Measurements from ENCODE around the gene LAYN.

The LAYN gene

GRCh38 chr11:111518668-111519067, 21.9 kb upstream of the LAYN start:
- Histone ChIP-seq H3K36me3 (ENCODE audit: control insufficient read depth, insufficient read depth, low read length) (no peaks in the 10 kb centered on the region), H3K4me3 (ENCODE audit: low read length) (no peak overlapping the region), H3K56ac (ENCODE audit: low read length) (no peak overlapping the region), H2BK15ac (replicated peaks; ENCODE audit: low read depth) (no peak overlapping the region), H2BK5ac (ENCODE audit: low read length) (no peak overlapping the region), H3K79me2 (ENCODE audit: control insufficient read depth, insufficient read depth, low read length) (no peaks in the 10 kb centered on the region), H3K4ac (ENCODE audit: low read depth, low read length) (no peak overlapping the region), H3K18ac (ENCODE audit: low read length) (no peak overlapping the region), H3K23ac (ENCODE audit: low read length) (no peak overlapping the region), H4K8ac (ENCODE audit: low read depth, low read length) (no peak overlapping the region), H3K9ac (ENCODE audit: low read length) (no peak overlapping the region), H2BK120ac (ENCODE audit: low read depth, low read length) (no peak overlapping the region), H3K27ac (ENCODE audit: low read depth, low read length) (no peak overlapping the region), H4K5ac (ENCODE audit: low read length) (no peak overlapping the region), H3K4me1 (ENCODE audit: control insufficient read depth, low read depth, low read length) (no peaks in the 10 kb centered on the region), H3K4me2 (ENCODE audit: low read length) (no peak overlapping the region), H3K27me3 (ENCODE audit: insufficient read depth, low read length, poor library complexity) (peaks cover 2% of the 10 kb centered on the region), H2AK5ac (ENCODE audit: low read length) (no peak overlapping the region), H3K79me1 (ENCODE audit: low read length) (no peaks in the 10 kb centered on the region)
- no CpG with 5 or more reads among the region's 1 CpG for WGBS (ENCODE audit: extremely low coverage, insufficient coverage, low lambda C conversion rate)
- no peak for DNase-seq

DNA sequence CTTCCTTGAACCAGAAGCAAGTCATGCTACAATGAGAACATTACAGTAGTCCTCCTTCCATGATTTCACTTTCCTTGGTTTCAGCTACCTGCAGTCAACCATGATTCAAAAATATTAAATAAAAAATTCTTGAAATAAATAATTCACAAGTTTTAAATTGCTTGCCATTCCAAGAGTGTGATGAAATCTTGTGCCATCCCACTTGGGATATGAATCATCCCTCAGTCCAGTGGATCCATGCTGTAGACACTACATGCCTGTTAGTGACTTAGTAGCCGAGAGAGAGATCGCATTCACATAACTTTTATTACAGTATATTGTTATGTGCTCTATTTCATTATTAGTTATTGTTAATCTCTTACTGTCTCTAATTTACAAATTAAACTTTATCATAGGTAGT, 20.0 kb upstream of the LAYN start:
- no peak overlapping the region for H3K27ac ChIP-seq (ENCODE audit: low read depth, low read length)

GRCh38 chr11:111521135-111521534, 19.4 kb upstream of the LAYN start:
- Histone ChIP-seq H2AK5ac (ENCODE audit: low read length) (no peak overlapping the region), H3K27me3 (ENCODE audit: insufficient read depth, low read length, poor library complexity) (no peaks in the 10 kb centered on the region), H3K27ac (ENCODE audit: low read depth, low read length) (no peak overlapping the region), H3K4me1 (ENCODE audit: control insufficient read depth, low read depth, low read length) (no peaks in the 10 kb centered on the region), H3K18ac (ENCODE audit: low read length) (no peak overlapping the region), H3K4me3 (ENCODE audit: low read length) (no peak overlapping the region), H3K79me2 (ENCODE audit: control insufficient read depth, insufficient read depth, low read length) (no peaks in the 10 kb centered on the region), H3K36me3 (ENCODE audit: control insufficient read depth, insufficient read depth, low read length) (no peaks in the 10 kb centered on the region), H3K4me2 (ENCODE audit: low read length) (no peak overlapping the region), H3K4ac (ENCODE audit: low read depth, low read length) (no peak overlapping the region), H3K23ac (ENCODE audit: low read length) (no peak overlapping the region), H3K79me1 (ENCODE audit: low read length) (no peaks in the 10 kb centered on the region), H3K56ac (ENCODE audit: low read length) (no peak overlapping the region), H4K5ac (ENCODE audit: low read length) (no peak overlapping the region), H3K9ac (ENCODE audit: low read length) (no peak overlapping the region), H4K8ac (ENCODE audit: low read depth, low read length) (no peak overlapping the region), H2BK120ac (ENCODE audit: low read depth, low read length) (no peak overlapping the region), H2BK5ac (ENCODE audit: low read length) (no peak overlapping the region), H2BK15ac (replicated peaks; ENCODE audit: low read depth) (no peak overlapping the region)
- DNase-seq, result no peak
- no CpG with 5 or more reads among the region's 2 CpGs for WGBS (ENCODE audit: extremely low coverage, insufficient coverage, low lambda C conversion rate)

More for the DNA sequence above, 20.0 kb upstream of the LAYN start:
- no peak for DNase-seq
- no CpG with 5 or more reads among the region's 2 CpGs for WGBS (ENCODE audit: extremely low coverage, insufficient coverage, low lambda C conversion rate)
- H3K79me2 ChIP-seq (ENCODE audit: control insufficient read depth, insufficient read depth, low read length), result no peaks in the 10 kb centered on the region
- H2BK15ac ChIP-seq (replicated peaks; ENCODE audit: low read depth), result no peak overlapping the region
- H2BK5ac ChIP-seq (ENCODE audit: low read length), result no peak overlapping the region
- H3K79me1 ChIP-seq (ENCODE audit: low read length), result no peaks in the 10 kb centered on the region
- H3K23ac ChIP-seq (ENCODE audit: low read length), result no peak overlapping the region
- H3K56ac ChIP-seq (ENCODE audit: low read length), result no peak overlapping the region
- no peak overlapping the region for H4K5ac ChIP-seq (ENCODE audit: low read length)
- H3K18ac ChIP-seq (ENCODE audit: low read length), result no peak overlapping the region
- no peaks in the 10 kb centered on the region for H3K4me1 ChIP-seq (ENCODE audit: control insufficient read depth, low read depth, low read length)
- H3K4me3 ChIP-seq (ENCODE audit: low read length), result no peak overlapping the region
- no peak overlapping the region for H3K4me2 ChIP-seq (ENCODE audit: low read length)
- no peak overlapping the region for H4K8ac ChIP-seq (ENCODE audit: low read depth, low read length)
- no peak overlapping the region for H2AK5ac ChIP-seq (ENCODE audit: low read length)
- no peak overlapping the region for H3K9ac ChIP-seq (ENCODE audit: low read length)
- H3K36me3 ChIP-seq (ENCODE audit: control insufficient read depth, insufficient read depth, low read length), result no peaks in the 10 kb centered on the region
- H2BK120ac ChIP-seq (ENCODE audit: low read depth, low read length), result no peak overlapping the region
- no peaks in the 10 kb centered on the region for H3K27me3 ChIP-seq (ENCODE audit: insufficient read depth, low read length, poor library complexity)
- no peak overlapping the region for H3K4ac ChIP-seq (ENCODE audit: low read depth, low read length)

- WGBS (ENCODE audit: extremely low coverage, insufficient coverage, low lambda C conversion rate), result no CpG with 5 or more reads among the region's 5 CpGs
- no peak overlapping the region for H3K4ac ChIP-seq (ENCODE audit: low read depth, low read length)
- no peaks in the 10 kb centered on the region for H3K36me3 ChIP-seq (ENCODE audit: control insufficient read depth, insufficient read depth, low read length)
These were observed 18.1 kb upstream of the LAYN start for GRCh38 chr11:111522426-111522825.

GRCh38 chr11:111523343-111523742, 17.2 kb upstream of the LAYN start:
- Histone ChIP-seq H3K27me3 (ENCODE audit: insufficient read depth, low read length, poor library complexity) (no peaks in the 10 kb centered on the region), H2BK15ac (replicated peaks; ENCODE audit: low read depth) (no peak overlapping the region), H3K27ac (ENCODE audit: low read depth, low read length) (no peak overlapping the region), H2BK120ac (ENCODE audit: low read depth, low read length) (no peak overlapping the region), H3K18ac (ENCODE audit: low read length) (no peak overlapping the region), H2AK5ac (ENCODE audit: low read length) (no peak overlapping the region), H3K79me1 (ENCODE audit: low read length) (no peaks in the 10 kb centered on the region), H3K4me1 (ENCODE audit: control insufficient read depth, low read depth, low read length) (no peaks in the 10 kb centered on the region), H4K8ac (ENCODE audit: low read depth, low read length) (no peak overlapping the region), H3K36me3 (ENCODE audit: control insufficient read depth, insufficient read depth, low read length) (no peaks in the 10 kb centered on the region), H3K9ac (ENCODE audit: low read length) (no peak overlapping the region), H3K56ac (ENCODE audit: low read length) (no peak overlapping the region), H3K23ac (ENCODE audit: low read length) (no peak overlapping the region), H2BK5ac (ENCODE audit: low read length) (no peak overlapping the region), H3K79me2 (ENCODE audit: control insufficient read depth, insufficient read depth, low read length) (no peaks in the 10 kb centered on the region), H3K4me2 (ENCODE audit: low read length) (no peak overlapping the region), H4K5ac (ENCODE audit: low read length) (no peak overlapping the region), H3K4ac (ENCODE audit: low read depth, low read length) (no peak overlapping the region), H3K4me3 (ENCODE audit: low read length) (no peak overlapping the region)
- no peak for DNase-seq
- WGBS (ENCODE audit: extremely low coverage, insufficient coverage, low lambda C conversion rate), result no CpG with 5 or more reads among the region's 2 CpGs

More at GRCh38 chr11:111522426-111522825, 18.1 kb upstream of the LAYN start:
- no peak overlapping the region for H4K5ac ChIP-seq (ENCODE audit: low read length)
- no peak overlapping the region for H2BK15ac ChIP-seq (replicated peaks; ENCODE audit: low read depth)
- no peak overlapping the region for H3K18ac ChIP-seq (ENCODE audit: low read length)
- H2BK120ac ChIP-seq (ENCODE audit: low read depth, low read length), result no peak overlapping the region
- no peaks in the 10 kb centered on the region for H3K79me2 ChIP-seq (ENCODE audit: control insufficient read depth, insufficient read depth, low read length)
- H3K27me3 ChIP-seq (ENCODE audit: insufficient read depth, low read length, poor library complexity), result no peaks in the 10 kb centered on the region
- H3K79me1 ChIP-seq (ENCODE audit: low read length), result no peaks in the 10 kb centered on the region
- no peaks in the 10 kb centered on the region for H3K4me1 ChIP-seq (ENCODE audit: control insufficient read depth, low read depth, low read length)
- no peak overlapping the region for H3K4me2 ChIP-seq (ENCODE audit: low read length)
- no peak overlapping the region for H2BK5ac ChIP-seq (ENCODE audit: low read length)
- DNase-seq, result no peak
- no peak overlapping the region for H3K4me3 ChIP-seq (ENCODE audit: low read length)
- H3K27ac ChIP-seq (ENCODE audit: low read depth, low read length), result no peak overlapping the region
- H4K8ac ChIP-seq (ENCODE audit: low read depth, low read length), result no peak overlapping the region
- H3K23ac ChIP-seq (ENCODE audit: low read length), result no peak overlapping the region
- H3K9ac ChIP-seq (ENCODE audit: low read length), result no peak overlapping the region
- no peak overlapping the region for H2AK5ac ChIP-seq (ENCODE audit: low read length)
- no peak overlapping the region for H3K56ac ChIP-seq (ENCODE audit: low read length)

- Histone ChIP-seq H4K8ac (ENCODE audit: low read depth, low read length) (no peak overlapping the region), H3K4ac (ENCODE audit: low read depth, low read length) (no peak overlapping the region), H3K27ac (ENCODE audit: low read depth, low read length) (no peak overlapping the region), H3K4me3 (ENCODE audit: low read length) (no peak overlapping the region), H3K4me2 (ENCODE audit: low read length) (no peak overlapping the region), H3K79me1 (ENCODE audit: low read length) (no peaks in the 10 kb centered on the region), H3K23ac (ENCODE audit: low read length) (no peak overlapping the region), H3K4me1 (ENCODE audit: control insufficient read depth, low read depth, low read length) (no peaks in the 10 kb centered on the region), H3K36me3 (ENCODE audit: control insufficient read depth, insufficient read depth, low read length) (no peaks in the 10 kb centered on the region), H3K27me3 (ENCODE audit: insufficient read depth, low read length, poor library complexity) (no peaks in the 10 kb centered on the region), H2BK15ac (replicated peaks; ENCODE audit: low read depth) (no peak overlapping the region), H3K79me2 (ENCODE audit: control insufficient read depth, insufficient read depth, low read length) (no peaks in the 10 kb centered on the region), H2BK120ac (ENCODE audit: low read depth, low read length) (no peak overlapping the region), H2BK5ac (ENCODE audit: low read length) (no peak overlapping the region), H3K56ac (ENCODE audit: low read length) (no peak overlapping the region), H3K18ac (ENCODE audit: low read length) (no peak overlapping the region), H2AK5ac (ENCODE audit: low read length) (no peak overlapping the region), H3K9ac (ENCODE audit: low read length) (no peak overlapping the region), H4K5ac (ENCODE audit: low read length) (no peak overlapping the region)
- no peak for DNase-seq
- WGBS (ENCODE audit: extremely low coverage, insufficient coverage, low lambda C conversion rate), result no CpG with 5 or more reads among the region's 1 CpG
These were observed 16.5 kb upstream of the LAYN start for GRCh38 chr11:111524056-111524455.

All from mesendoderm (in vitro differentiated cells).